ENCODE data around the gene TAF1. TPM values are rescaled to one million over a fixed set of nuclear protein-coding genes. Genes with fewer than 3 reads are reported as not detected.

Gene TAF1
- total RNA-seq, 1 experiment from 2014 or later, result 31.2 TPM

Other genes starting within 250 kb of the TAF1 start
- 35.6 to 38.4 TPM (median 37.0 TPM) in 3 replicates for gene MED12, start 247.8 kb upstream of the TAF1 start, total RNA-seq (2021)
- 10.6 to 11.7 TPM (median 10.8 TPM) in 3 replicates for gene NLGN3, start 221.5 kb upstream of the TAF1 start, total RNA-seq (2021)
- gene GJB1, start 143.1 kb upstream of the TAF1 start, total RNA-seq (2021), result 0.14 to 0.21 TPM (median 0.17 TPM) in 3 replicates
- gene ZMYM3, start 112.2 kb upstream of the TAF1 start, total RNA-seq (2021), result 77.5 to 91.2 TPM (median 87.4 TPM) in 3 replicates
- gene NONO, start 82.7 kb upstream of the TAF1 start, total RNA-seq (2021), result 665 to 706 TPM (median 674 TPM) in 3 replicates
- 5.8 to 6.8 TPM (median 6.1 TPM) in 3 replicates for gene ITGB1BP2, start 64.6 kb upstream of the TAF1 start, total RNA-seq (2021)
- 121 to 141 TPM (median 126 TPM) in 3 replicates for gene OGT, start 166.7 kb downstream of the TAF1 start, total RNA-seq (2021)
- gene GCNA, start 212.1 kb downstream of the TAF1 start, total RNA-seq (2021), result 1.0 to 1.6 TPM (median 1.3 TPM) in 3 replicates

Measured in WTC11 (cell line).